Adipocyte (in vitro differentiated cells): ENCODE results near the gene FBXO34.
"Not testable (repeated sequence)": the region's sequence is repeated elsewhere in the genome, so short reads cannot be mapped to it uniquely, and the experiment has no call there.

Experiments
- DNase-seq: peaks from one replicate; pipeline ENCODE4 v3.0.0-alpha.2; 2015; ENCODE audit warnings: low read depth
- H3K27me3 ChIP-seq: replicated peaks from 2 replicates; pipeline ENCODE4 v1.7.0; 2013; ENCODE audit warnings: mild to moderate bottlenecking, low read length, moderate library complexity; ENCODE audit not compliant: control insufficient read depth, insufficient read depth
- H3K36me3 ChIP-seq: 2 replicates; pipeline ENCODE4 v1.7.0; 2013; ENCODE audit warnings: low read length, mild to moderate bottlenecking, moderate library complexity; ENCODE audit not compliant: control insufficient read depth, insufficient read depth, severe bottlenecking
- H3K4me1 ChIP-seq: 2 replicates; pipeline ENCODE4 v1.7.0; 2013; ENCODE audit warnings: mild to moderate bottlenecking, low read length, moderate library complexity; ENCODE audit not compliant: control insufficient read depth, insufficient read depth
- H3K4me3 ChIP-seq: 2 replicates; pipeline ENCODE4 v1.7.0; 2013; ENCODE audit warnings: mild to moderate bottlenecking, low read length, moderate library complexity
- H3K9ac ChIP-seq: 2 replicates; pipeline ENCODE4 v1.7.0; 2013; ENCODE audit warnings: mild to moderate bottlenecking, low read length, moderate library complexity
- H3K9me3 ChIP-seq: 2 replicates; pipeline ENCODE4 v1.7.0; 2013; ENCODE audit warnings: mild to moderate bottlenecking, low read length, moderate library complexity; ENCODE audit not compliant: control insufficient read depth

Gene FBXO34

GRCh38 chr14:55372423-55372822 lies 101.2 kb downstream of the FBXO34 start:
- no peak for DNase-seq
- Histone ChIP-seq H3K36me3 (peaks cover 61% of the 10 kb centered on the region), H3K9ac (no peak overlapping the region), H3K4me1 (no peaks in the 10 kb centered on the region), H3K9me3 (no peaks in the 10 kb centered on the region), H3K4me3 (no peak overlapping the region), H3K27me3 (no peaks in the 10 kb centered on the region)

DNA sequence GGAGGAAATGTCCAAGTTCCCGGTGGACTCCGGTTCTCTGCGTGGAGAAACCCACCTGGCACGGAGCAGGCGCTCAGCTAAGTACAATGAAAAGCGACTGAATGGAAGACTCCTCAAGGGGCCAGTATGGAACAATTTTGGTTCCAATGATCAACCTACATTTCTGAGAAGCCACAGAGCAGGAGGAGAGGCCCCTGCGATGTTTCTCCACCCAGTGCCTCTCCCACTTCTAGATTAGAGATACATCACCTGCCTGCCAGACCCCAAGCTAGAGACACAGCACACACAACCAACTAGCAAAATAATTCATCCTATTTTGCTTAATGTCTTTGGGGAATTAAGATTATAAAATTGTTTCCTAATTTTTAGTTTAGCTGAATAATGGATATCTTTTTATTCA lies 101.6 kb downstream of the FBXO34 start:
- no peak overlapping the region for H3K9ac ChIP-seq
- H3K9me3 ChIP-seq = no peaks in the 10 kb centered on the region
- H3K4me3 ChIP-seq = no peak overlapping the region
- H3K36me3 ChIP-seq = peaks cover 62% of the 10 kb centered on the region
- DNase-seq = no peak
- H3K4me1 ChIP-seq = no peaks in the 10 kb centered on the region
- no peaks in the 10 kb centered on the region for H3K27me3 ChIP-seq

DNA sequence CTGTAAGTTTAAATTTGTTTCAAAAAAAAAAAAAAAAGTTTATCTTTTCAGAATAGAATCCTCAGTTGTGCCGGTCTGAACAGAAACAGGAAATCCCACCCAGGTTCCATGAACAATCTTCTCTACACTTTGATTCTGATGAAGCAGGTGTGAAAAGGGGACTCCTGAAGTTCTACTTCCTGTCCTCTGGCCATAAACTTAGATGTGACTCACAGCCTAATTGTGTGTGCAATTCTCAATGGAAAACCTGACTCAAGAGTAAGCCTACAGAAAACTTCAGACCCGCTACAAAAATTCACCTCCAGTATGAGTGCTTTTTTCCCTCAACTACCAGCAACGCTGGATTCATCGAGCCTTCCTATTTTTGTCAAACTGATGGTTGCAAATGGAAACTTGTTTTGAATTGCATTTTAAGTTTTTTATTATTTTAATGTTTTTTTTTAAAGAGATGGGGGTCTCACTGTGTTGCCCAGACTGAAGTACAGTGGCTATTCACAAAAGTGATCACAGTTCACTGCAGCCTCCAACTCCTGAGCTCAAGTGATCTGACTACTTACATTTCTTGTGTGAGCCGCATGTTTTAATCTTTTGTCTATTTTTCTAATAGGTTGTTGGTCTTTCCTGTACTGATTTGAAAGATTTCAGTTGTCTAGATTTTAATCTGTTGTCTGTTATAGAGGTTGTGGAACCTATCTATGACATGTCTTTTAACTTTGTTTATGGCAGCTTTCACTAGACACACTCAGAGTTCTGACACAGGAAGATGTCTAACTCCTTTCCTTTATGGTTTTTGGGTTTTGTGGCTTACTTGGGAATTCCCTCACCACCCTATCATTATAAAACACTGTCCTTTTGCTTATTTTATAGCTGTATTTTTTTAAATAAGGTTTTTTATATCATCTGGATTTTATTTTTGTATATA lies 102.8 kb downstream of the FBXO34 start:
- H3K36me3 ChIP-seq = peaks cover 58% of the 10 kb centered on the region
- H3K27me3 ChIP-seq = no peaks in the 10 kb centered on the region
- H3K4me1 ChIP-seq = no peaks in the 10 kb centered on the region
- H3K4me3 ChIP-seq = no peak overlapping the region
- no peaks in the 10 kb centered on the region for H3K9me3 ChIP-seq
- H3K9ac ChIP-seq = no peak overlapping the region
- DNase-seq = peak; percentile 43

DNA sequence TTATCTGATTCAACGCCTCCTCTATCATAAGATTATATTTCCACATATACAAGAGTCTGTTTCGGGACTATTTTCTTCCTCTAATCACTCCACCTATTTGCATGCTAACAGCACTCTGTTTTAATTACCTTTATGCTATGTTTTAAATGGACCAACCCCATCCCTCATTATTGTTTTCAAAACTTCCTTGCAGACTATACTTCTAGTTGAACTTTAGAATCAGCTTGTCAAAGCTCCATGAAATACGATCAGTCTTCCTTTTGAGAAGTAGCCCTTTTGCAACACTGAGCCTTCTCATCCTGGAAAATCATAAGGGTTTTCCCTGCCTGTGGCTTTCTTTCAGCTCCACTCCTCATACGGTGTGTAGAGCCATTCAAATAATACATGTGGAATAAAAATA lies 103.5 kb downstream of the FBXO34 start:
- Histone ChIP-seq H3K27me3 (no peaks in the 10 kb centered on the region), H3K36me3 (peaks cover 54% of the 10 kb centered on the region), H3K9me3 (no peaks in the 10 kb centered on the region), H3K4me1 (no peaks in the 10 kb centered on the region), H3K9ac (no peak overlapping the region), H3K4me3 (no peak overlapping the region)
- no peak for DNase-seq

DNA sequence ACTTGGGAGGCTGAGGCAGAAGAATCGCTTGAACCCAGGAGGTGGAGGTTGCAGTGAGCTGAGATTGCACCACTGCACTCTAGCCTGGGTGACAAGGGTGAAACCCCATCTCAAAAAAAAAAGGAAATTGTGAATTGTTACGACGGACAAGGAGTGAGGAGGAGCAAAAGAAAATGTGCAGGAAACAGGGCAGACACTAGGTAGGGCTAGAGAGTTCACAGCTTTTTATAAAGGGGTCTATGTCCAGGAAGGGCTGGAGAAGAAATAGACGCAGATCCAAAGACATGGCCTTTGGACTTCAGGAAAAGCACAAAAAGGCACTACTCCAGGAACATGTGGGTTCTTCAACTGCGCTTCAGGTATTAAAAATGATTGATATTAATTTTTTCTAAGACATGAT lies 106.0 kb downstream of the FBXO34 start:
- peaks cover 73% of the 10 kb centered on the region for H3K36me3 ChIP-seq
- H3K9ac ChIP-seq = no peak overlapping the region
- H3K27me3 ChIP-seq = no peaks in the 10 kb centered on the region
- no peaks in the 10 kb centered on the region for H3K9me3 ChIP-seq
- no peaks in the 10 kb centered on the region for H3K4me1 ChIP-seq
- H3K4me3 ChIP-seq = no peak overlapping the region
- DNase-seq = no peak

GRCh38 chr14:55381040-55381439 lies 109.8 kb downstream of the FBXO34 start:
- H3K4me3 ChIP-seq = no peak overlapping the region
- H3K36me3 ChIP-seq = peaks cover 60% of the 10 kb centered on the region
- no peak for DNase-seq
- H3K27me3 ChIP-seq = no peaks in the 10 kb centered on the region
- no peaks in the 10 kb centered on the region for H3K9me3 ChIP-seq
- H3K9ac ChIP-seq = no peak overlapping the region
- H3K4me1 ChIP-seq = peaks cover 12% of the 10 kb centered on the region

- Histone ChIP-seq H3K4me3 (no peak overlapping the region), H3K36me3 (peaks cover 60% of the 10 kb centered on the region), H3K9me3 (no peaks in the 10 kb centered on the region), H3K9ac (no peak overlapping the region), H3K4me1 (peaks cover 12% of the 10 kb centered on the region), H3K27me3 (no peaks in the 10 kb centered on the region)
- no peak for DNase-seq
Measured at GRCh38 chr14:55381561-55381960, 110.3 kb downstream of the FBXO34 start.

DNA sequence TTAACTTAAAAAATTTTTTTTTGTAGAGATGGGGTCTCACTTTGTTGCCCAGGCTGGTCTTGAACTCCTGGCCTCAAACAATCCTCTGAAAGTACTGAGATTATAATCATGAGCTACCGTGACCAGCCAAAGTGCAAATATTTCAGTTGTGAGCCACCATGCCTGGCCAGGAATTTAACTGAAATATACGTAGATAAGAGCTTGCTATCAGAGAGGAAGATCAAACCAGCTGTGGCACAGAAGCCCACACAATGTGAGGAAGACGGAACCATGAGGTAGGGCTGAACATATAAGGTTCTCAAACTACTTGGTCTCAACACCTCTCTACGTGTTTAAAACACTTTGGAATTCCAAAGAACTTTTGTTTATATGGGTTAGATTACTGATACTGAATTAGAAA lies 111.3 kb downstream of the FBXO34 start:
- DNase-seq = no peak
- Histone ChIP-seq H3K36me3 (peaks cover 53% of the 10 kb centered on the region), H3K9me3 (no peaks in the 10 kb centered on the region), H3K27me3 (no peaks in the 10 kb centered on the region), H3K4me3 (no peak overlapping the region), H3K4me1 (peaks cover 12% of the 10 kb centered on the region), H3K9ac (no peak overlapping the region)

DNA sequence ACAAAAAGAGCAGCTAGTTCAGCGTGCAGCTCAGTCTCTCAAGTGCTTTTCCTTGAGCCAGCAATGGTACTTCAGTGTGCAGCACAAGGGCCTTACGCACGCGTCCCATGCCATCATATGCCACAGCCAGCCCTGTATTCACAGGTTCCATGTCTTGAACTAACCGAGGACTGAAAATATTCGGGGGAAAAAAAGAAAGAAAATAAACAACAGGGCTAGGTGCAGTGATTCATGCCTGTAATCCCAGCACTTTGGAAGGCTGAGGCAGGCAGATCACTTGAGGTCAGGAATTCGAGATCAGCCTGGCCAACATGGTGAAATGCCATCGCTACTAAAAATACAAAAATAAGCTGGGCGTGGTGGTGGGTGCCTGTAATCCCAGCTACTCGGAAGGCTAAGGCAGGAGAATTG lies 111.8 kb downstream of the FBXO34 start:
- Histone ChIP-seq H3K4me1 (peaks cover 12% of the 10 kb centered on the region), H3K36me3 (peaks cover 47% of the 10 kb centered on the region)
- not testable (repeated sequence) for H3K9ac ChIP-seq, H3K4me3 ChIP-seq, H3K27me3 ChIP-seq, H3K9me3 ChIP-seq
- peak; percentile 46 for DNase-seq

- H3K4me3 ChIP-seq = no peak overlapping the region
- no peaks in the 10 kb centered on the region for H3K9me3 ChIP-seq
- DNase-seq = no peak
- no peak overlapping the region for H3K9ac ChIP-seq
- H3K27me3 ChIP-seq = no peaks in the 10 kb centered on the region
- H3K4me1 ChIP-seq = peaks cover 12% of the 10 kb centered on the region
- H3K36me3 ChIP-seq = peaks cover 48% of the 10 kb centered on the region
Measured at GRCh38 chr14:55383541-55384140, 112.4 kb downstream of the FBXO34 start.

GRCh38 chr14:55384536-55384935 lies 113.3 kb downstream of the FBXO34 start:
- no peak for DNase-seq
- Histone ChIP-seq H3K27me3 (no peaks in the 10 kb centered on the region), H3K36me3 (peaks cover 56% of the 10 kb centered on the region), H3K9me3 (no peaks in the 10 kb centered on the region), H3K4me3 (no peak overlapping the region), H3K9ac (no peak overlapping the region), H3K4me1 (peaks cover 16% of the 10 kb centered on the region)
